ENCODE data around the gene MYO1D.

DNA sequence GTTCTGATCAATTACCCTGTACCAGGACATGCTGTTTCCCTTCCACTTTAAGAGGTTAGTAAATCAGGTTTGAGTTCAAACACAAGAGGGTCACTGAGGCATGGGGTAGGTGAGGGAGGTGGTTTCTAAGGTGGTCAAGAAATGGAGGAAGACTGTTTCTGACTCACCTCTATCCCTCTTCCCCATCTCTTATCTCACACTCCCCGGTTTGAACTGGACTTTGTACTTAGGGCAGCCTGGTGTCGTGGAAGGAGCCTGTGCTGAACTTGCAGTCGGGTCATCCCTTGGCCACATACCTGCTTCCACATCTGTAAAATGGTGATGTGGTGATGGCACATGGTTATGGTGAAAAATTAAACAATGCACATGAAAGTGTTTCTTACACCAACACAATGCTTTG lies 33.8 kb upstream of the MYO1D start:
- TF ChIP-seq, protein P1, sequence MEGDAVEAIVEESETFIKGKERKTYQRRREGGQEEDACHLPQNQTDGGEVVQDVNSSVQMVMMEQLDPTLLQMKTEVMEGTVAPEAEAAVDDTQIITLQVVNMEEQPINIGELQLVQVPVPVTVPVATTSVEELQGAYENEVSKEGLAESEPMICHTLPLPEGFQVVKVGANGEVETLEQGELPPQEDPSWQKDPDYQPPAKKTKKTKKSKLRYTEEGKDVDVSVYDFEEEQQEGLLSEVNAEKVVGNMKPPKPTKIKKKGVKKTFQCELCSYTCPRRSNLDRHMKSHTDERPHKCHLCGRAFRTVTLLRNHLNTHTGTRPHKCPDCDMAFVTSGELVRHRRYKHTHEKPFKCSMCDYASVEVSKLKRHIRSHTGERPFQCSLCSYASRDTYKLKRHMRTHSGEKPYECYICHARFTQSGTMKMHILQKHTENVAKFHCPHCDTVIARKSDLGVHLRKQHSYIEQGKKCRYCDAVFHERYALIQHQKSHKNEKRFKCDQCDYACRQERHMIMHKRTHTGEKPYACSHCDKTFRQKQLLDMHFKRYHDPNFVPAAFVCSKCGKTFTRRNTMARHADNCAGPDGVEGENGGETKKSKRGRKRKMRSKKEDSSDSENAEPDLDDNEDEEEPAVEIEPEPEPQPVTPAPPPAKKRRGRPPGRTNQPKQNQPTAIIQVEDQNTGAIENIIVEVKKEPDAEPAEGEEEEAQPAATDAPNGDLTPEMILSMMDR (IDR thresholded peaks at IDR 0.05) = no peak
- no peak for TF ChIP-seq POLR2A (IDR thresholded peaks at IDR 0.05)
